Activated CD4-positive, alpha-beta T cell treated with anti-CD3 and anti-CD28 coated beads for 36 hours (primary cell): ENCODE data around the gene ARMH3. TPM values are rescaled to one million over a fixed set of nuclear protein-coding genes. Genes with fewer than 3 reads are reported as not detected.
"Not testable (repeated sequence)": the region's sequence is repeated elsewhere in the genome, so short reads cannot be mapped to it uniquely, and the experiment has no call there.

Source experiments
- ATAC-seq: fragments of 200-7000 bp; cut with Tn5 transposase; one replicate; pipeline ENCODE4 v1.10.0; 2021; ENCODE audit warnings: mild to moderate bottlenecking, moderate library complexity
- CTCF ChIA-PET: fragments of 350-600 bp; sonication (Branson Sonifier 250); formaldehyde crosslinking; loops from one replicate; lab custom pipeline; 2021; ENCODE audit warnings: antibody characterized with exemption; lab: Charles Lee
- POLR2A ChIA-PET: fragments of 350-600 bp; sonication (Branson Sonifier 250); formaldehyde crosslinking; loops from one replicate; lab custom pipeline; 2021; ENCODE audit warnings: antibody characterized with exemption, inconsistent platforms; lab: Charles Lee
- DNase-seq: peaks from one replicate; pipeline ENCODE4 v3.0.0-alpha.2; 2020
- H3K27ac Mint-ChIP-seq: one replicate; pipeline ENCODE4 v1.8.0; 2021; ENCODE audit warnings: mixed read lengths
- H3K27me3 Mint-ChIP-seq: one replicate; pipeline ENCODE4 v1.8.0; 2021; ENCODE audit warnings: mixed read lengths
- H3K36me3 Mint-ChIP-seq: one replicate; pipeline ENCODE4 v1.8.0; 2021; ENCODE audit warnings: low read depth, mixed read lengths
- H3K4me1 Mint-ChIP-seq: one replicate; pipeline ENCODE4 v1.8.0; 2021; ENCODE audit warnings: mixed read lengths
- H3K4me3 Mint-ChIP-seq: one replicate; pipeline ENCODE4 v1.8.0; 2021; ENCODE audit warnings: mild to moderate bottlenecking, moderate library complexity, mixed read lengths
- H3K9me3 Mint-ChIP-seq: one replicate; pipeline ENCODE4 v1.8.0; 2021; ENCODE audit warnings: low read depth, mixed read lengths
- intact Hi-C, 2 experiments: fragments of 100-400 bp; cut with DNase I in 1 of 2; cut with micrococcal nuclease in 1 of 2; formaldehyde crosslinking; loops; one replicate each; pipeline versions ENCODE4 v1.14.2 to v1.15.1; 2022 to 2024; cut with DNase I, micrococcal nuclease
- total RNA-seq, 2 experiments: library from RNA; stranded (reverse); gene quantifications; one replicate each; pipeline ENCODE4 v1.2.3, GENCODE V29; 2021

The ARMH3 gene
- total RNA-seq, 2 experiments from 2014 or later, result 16.0 to 21.0 TPM

DNA sequence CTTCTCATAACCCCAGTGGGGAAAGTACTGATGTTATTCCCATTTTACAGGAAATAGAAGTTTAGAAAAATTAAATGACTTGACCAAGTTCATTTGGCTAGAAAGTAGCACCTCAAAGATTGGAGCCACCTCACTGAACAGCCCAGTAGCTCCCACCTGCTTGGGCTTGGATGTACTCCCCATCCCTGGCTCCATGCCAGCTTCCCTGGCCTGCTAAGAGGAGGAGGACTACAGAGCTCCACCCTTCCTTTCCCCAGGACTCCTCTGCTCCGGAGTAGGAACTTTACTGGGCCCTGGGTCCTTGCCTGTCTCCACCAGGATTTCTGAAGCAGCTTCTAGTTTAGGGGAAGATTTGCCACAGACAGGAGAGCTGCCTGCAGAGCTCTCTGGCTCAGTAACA is 12.2 kb upstream of the ARMH3 start:
- intact Hi-C loops, result loop anchor here in 1 of 2 experiments (5.0 kb wide), 1 partner anchor 376 kb away; no protein-coding TSS in a partner anchor
- ChIA-PET CTCF (interaction anchor here (0.7 to 1.7 kb wide), 7 partner anchors 13 to 233 kb away, joined by 3 to 16 read pairs (median 4); no protein-coding TSS in a partner anchor), POLR2A (interaction anchor here (0.6 to 2.2 kb wide), 4 partner anchors 16 to 227 kb away, joined by 3 to 9 read pairs (median 4); no protein-coding TSS in a partner anchor)
- no peak overlapping the region for H3K4me3 Mint-ChIP-seq
- no peaks in the 10 kb centered on the region for H3K36me3 Mint-ChIP-seq
- DNase-seq, result no peak
- no peak overlapping the region for H3K27ac Mint-ChIP-seq
- H3K27me3 Mint-ChIP-seq, result no peaks in the 10 kb centered on the region
- no peaks in the 10 kb centered on the region for H3K9me3 Mint-ChIP-seq
- no peak for ATAC-seq
- peaks cover 22% of the 10 kb centered on the region for H3K4me1 Mint-ChIP-seq

DNA sequence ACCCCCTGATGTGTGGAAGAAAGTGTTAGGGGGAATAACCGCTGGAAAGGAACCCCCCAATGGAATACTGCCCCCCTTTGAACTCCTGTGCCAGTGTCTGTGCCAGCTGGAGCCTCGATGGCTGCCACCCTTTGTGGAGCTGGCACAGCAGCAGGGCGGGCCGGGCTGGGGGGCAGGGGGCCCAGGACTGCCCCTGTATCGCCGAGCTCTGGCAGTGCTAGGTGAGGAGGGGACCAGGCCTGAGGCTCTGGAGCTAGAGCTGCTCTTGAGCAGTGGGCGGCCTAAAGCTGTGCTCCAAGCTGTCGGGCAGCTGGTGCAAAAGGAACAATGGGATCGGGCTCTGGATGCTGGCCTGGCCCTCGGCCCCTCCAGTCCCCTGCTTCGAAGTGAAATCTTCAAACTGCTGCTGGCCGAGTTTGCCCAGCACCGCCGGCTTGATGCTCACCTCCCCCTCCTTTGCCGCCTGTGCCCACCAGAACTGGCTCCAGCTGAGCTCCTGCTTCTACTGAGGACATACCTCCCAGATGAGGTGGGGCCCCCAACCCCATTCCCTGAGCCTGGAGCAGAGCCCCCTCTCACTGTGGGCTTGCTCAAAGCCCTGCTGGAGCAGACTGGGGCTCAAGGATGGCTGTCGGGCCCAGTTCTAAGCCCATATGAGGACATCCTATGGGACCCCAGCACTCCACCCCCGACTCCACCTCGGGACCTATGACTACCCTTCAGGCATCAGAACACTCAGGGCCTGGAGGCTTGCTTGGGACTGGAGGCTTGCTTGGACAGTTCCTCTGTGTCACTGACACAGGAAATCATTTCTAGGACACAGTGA is 11.3 kb upstream of the ARMH3 start:
- ChIA-PET POLR2A (interaction anchor here (0.6 to 2.2 kb wide), 3 partner anchors 15 to 247 kb away, joined by 3 to 9 read pairs (median 4); no protein-coding TSS in a partner anchor), CTCF (interaction anchor here (0.7 to 2.2 kb wide), 6 partner anchors 9 to 230 kb away, joined by 3 to 16 read pairs (median 4); no protein-coding TSS in a partner anchor)
- H3K4me3 Mint-ChIP-seq, result peak overlapping the region; percentile 26
- H3K27ac Mint-ChIP-seq, result peak overlapping the region; percentile 13
- intact Hi-C loops, result loop anchor here in 1 of 2 experiments (5.0 kb wide), 1 partner anchor 375 kb away; no protein-coding TSS in a partner anchor
- no peaks in the 10 kb centered on the region for H3K36me3 Mint-ChIP-seq
- no peaks in the 10 kb centered on the region for H3K27me3 Mint-ChIP-seq
- H3K9me3 Mint-ChIP-seq, result no peaks in the 10 kb centered on the region
- ATAC-seq (no peak), DNase-seq (no peak)
- H3K4me1 Mint-ChIP-seq, result peaks cover 22% of the 10 kb centered on the region

DNA sequence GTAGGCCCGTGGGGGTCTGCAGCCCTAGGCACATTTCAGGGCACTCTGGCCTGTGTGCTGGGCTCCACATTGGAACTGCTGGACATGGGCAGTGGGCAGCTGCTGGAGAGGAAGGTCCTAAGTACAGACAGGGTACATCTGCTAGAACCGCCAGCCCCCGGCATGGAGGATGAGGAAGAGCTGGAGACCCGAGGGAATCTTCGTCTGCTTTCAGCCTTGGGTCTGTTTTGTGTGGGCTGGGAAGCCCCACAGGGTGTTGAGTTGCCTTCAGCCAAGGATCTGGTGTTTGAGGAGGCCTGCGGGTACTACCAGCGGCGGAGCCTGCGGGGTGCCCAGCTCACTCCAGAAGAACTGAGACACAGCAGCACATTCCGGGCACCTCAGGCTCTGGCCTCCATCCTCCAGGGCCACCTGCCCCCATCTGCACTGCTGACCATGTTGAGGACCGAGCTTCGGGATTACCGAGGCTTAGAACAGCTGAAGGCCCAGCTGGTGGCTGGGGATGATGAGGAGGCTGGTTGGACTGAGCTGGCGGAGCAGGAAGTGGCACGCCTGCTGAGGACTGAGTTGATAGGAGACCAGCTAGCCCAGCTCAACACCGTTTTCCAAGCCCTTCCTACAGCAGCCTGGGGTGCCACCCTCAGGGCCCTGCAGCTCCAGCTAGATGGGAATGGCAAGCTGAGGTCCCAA is 10.6 kb upstream of the ARMH3 start:
- H3K4me3 Mint-ChIP-seq, result peak overlapping the region; percentile 79
- ATAC-seq, result no peak
- peak overlapping the region; percentile 85 for H3K27ac Mint-ChIP-seq
- no peak for DNase-seq
- no peaks in the 10 kb centered on the region for H3K9me3 Mint-ChIP-seq
- ChIA-PET CTCF (interaction anchor here (0.7 to 2.2 kb wide), 4 partner anchors 9 to 226 kb away, joined by 3 to 9 read pairs (median 5); no protein-coding TSS in a partner anchor), POLR2A (interaction anchor here (0.6 to 2.2 kb wide), 2 partner anchors 14 to 246 kb away, joined by 3 to 9 read pairs; no protein-coding TSS in a partner anchor)
- intact Hi-C loops, result loop anchor here in 1 of 2 experiments (5.0 kb wide), 1 partner anchor 374 kb away; no protein-coding TSS in a partner anchor
- no peaks in the 10 kb centered on the region for H3K27me3 Mint-ChIP-seq
- H3K36me3 Mint-ChIP-seq, result no peaks in the 10 kb centered on the region
- peaks cover 22% of the 10 kb centered on the region for H3K4me1 Mint-ChIP-seq

DNA sequence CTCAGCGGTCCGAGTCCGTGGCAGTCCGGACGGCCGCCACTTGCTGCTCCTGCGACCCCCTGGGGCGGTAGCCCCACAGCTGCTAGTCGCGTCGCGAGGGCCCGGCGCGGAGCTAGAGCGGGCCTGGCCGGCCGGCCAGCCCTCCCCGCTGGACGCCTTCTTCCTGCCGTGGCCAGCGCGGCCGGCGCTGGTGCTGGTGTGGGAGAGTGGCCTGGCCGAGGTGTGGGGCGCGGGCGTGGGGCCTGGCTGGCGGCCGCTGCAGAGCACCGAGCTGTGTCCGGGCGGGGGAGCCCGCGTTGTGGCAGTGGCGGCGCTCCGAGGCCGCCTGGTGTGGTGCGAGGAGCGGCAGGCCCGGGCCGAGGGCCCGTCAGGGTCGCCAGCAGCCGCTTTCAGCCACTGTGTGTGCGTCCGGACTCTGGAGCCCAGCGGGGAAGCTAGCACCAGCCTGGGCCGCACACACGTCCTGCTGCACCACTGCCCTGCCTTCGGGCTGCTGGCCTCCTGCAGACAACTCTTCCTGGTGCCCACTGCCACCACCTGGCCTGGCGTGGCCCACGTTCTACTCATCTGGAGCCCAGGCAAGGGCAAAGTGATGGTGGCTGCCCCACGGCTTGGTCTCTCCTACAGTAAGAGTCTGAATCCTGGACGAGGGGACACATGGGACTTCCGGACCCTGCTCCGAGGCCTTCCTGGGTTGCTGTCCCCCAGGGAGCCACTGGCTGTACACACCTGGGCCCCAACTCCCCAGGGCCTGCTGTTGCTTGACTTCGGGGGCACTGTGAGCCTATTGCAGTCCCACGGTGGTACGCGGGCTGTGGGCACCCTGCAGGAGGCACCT is 9.8 kb upstream of the ARMH3 start:
- ATAC-seq, result peak; percentile 14

GRCh38 chr10:102064868-102065560 is 9.0 kb upstream of the ARMH3 start, which contains the start of gene HPS6:
TSS of gene HPS6 (plus strand) at chr10:102065349. CDS start at chr10:102065475, 126 bp downstream.
- Mint-ChIP-seq H3K27ac (peak within 1 kb of the TSS; percentile 88), H3K36me3 (no peaks in the 10 kb centered on the region), H3K9me3 (no peaks in the 10 kb centered on the region), H3K4me1 (peaks cover 22% of the 10 kb centered on the region), H3K4me3 (peak within 1 kb of the TSS; percentile 79), H3K27me3 (no peaks in the 10 kb centered on the region)
- ChIA-PET CTCF (interaction anchor here (0.6 to 1.6 kb wide), 3 partner anchors 10 to 92 kb away, joined by 3 to 6 read pairs (median 3); no protein-coding TSS in a partner anchor), POLR2A (no interaction called here)
- intact Hi-C loops, result loop anchor here (1.0 to 5.0 kb wide), 10 partner anchors 9 to 373 kb away; partner anchors contain the start of genes ARMH3 (in 2 of the 2), OGA (in 2 of the 2), NOLC1 (in 1 of the 2) and NPM3 (in 1 of the 2)
- DNase-seq (peak; percentile 94), ATAC-seq (peak; percentile 99)

More for the DNA sequence above, 9.8 kb upstream of the ARMH3 start:
- Mint-ChIP-seq H3K27me3 (no peaks in the 10 kb centered on the region), H3K4me1 (peaks cover 22% of the 10 kb centered on the region), H3K4me3 (peak overlapping the region; percentile 79), H3K9me3 (no peaks in the 10 kb centered on the region), H3K27ac (peak overlapping the region; percentile 85), H3K36me3 (no peaks in the 10 kb centered on the region)
- CTCF ChIA-PET, result interaction anchor here (0.6 to 2.2 kb wide), 4 partner anchors 11 to 226 kb away, joined by 3 to 9 read pairs (median 4); no protein-coding TSS in a partner anchor
- DNase-seq, result peak; percentile 42
- POLR2A ChIA-PET, result no interaction called here
- intact Hi-C loops, result loop anchor here (1.0 to 5.0 kb wide), 10 partner anchors 9 to 373 kb away; partner anchors contain the start of genes ARMH3 (in 2 of the 2), OGA (in 2 of the 2), NOLC1 (in 1 of the 2) and NPM3 (in 1 of the 2)

- ATAC-seq (no peak), DNase-seq (no peak)
- peak overlapping the region; percentile 88 for H3K27ac Mint-ChIP-seq
- POLR2A ChIA-PET, result no interaction called here
- no peaks in the 10 kb centered on the region for H3K27me3 Mint-ChIP-seq
- CTCF ChIA-PET, result interaction anchor here (0.6 to 1.8 kb wide), 2 partner anchors 8 to 54 kb away, joined by 3 to 9 read pairs; no protein-coding TSS in a partner anchor
- H3K4me3 Mint-ChIP-seq, result peak overlapping the region; percentile 79
- H3K4me1 Mint-ChIP-seq, result peaks cover 21% of the 10 kb centered on the region
- no peaks in the 10 kb centered on the region for H3K9me3 Mint-ChIP-seq
- H3K36me3 Mint-ChIP-seq, result no peaks in the 10 kb centered on the region
- intact Hi-C loops, result loop anchor here (2.0 kb wide), 3 partner anchors 52 to 234 kb away; no protein-coding TSS in a partner anchor
Measured at GRCh38 chr10:102064503-102064867, 8.5 kb upstream of the ARMH3 start.

DNA sequence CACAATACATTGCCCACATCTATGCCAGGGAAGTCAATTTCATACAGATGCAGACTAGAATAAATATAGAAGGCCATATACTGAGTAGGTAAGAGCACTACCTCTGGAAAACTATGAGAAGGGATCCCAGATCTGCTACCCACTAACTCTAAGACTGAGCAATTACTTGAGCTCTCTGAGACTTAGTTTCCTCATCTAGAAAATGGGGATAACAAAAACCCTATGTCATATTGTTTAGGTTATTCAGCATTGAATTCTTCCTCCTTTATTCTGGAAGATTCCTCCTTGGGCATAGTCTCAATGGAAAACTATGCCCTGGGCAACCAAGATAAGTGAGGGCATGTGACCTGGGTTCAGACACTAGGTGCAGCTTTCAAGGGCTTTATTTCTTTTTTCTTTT is 4.0 kb upstream of the ARMH3 start:
- intact Hi-C loops, result no loop called here
- peaks cover 15% of the 10 kb centered on the region for H3K4me1 Mint-ChIP-seq

DNA sequence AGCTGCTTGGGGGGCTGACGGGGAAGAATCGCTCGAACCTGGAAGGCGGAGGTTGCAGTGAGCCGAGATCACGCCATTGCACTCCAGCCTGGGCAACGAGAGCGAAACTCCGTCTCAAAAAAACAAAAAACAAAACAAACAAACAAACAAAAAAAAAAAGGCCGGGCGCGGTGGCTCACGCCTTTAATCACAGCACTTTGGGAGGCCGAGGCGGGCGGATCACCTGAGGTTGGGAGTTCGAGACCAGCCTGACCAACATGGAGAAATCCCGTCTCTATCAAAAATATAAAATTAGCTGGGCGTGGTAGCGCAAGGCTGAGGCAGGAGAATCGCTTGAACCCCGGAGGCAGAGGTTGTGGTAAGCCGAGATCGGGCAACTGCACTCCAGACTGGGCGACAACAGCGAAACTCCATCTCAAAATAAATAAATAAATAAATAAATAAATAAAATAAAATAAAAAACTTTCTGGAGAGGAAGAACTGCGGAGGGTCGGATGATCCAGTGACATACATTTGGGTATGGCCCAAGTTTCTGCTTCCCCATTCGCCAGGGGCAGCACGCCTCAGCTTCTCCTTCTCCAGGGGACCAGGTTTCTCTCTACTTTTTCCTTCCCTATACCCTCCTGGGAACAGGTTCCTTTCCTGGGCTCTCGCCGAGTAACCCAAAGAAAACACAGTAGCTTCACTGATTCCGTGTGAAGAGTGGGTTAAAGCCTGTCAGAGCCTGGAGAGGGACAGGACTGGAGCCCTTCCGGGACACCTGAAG is 909 bp downstream of the ARMH3 start:
- DNase-seq, H3K27me3 Mint-ChIP-seq, intact Hi-C loops, H3K9me3 Mint-ChIP-seq, H3K36me3 Mint-ChIP-seq, ATAC-seq: not testable (repeated sequence)
- H3K27ac Mint-ChIP-seq, result peak overlapping the region; percentile 93
- peak overlapping the region; percentile 95 for H3K4me3 Mint-ChIP-seq
- CTCF ChIA-PET, result interaction anchor here (0.6 to 0.8 kb wide), 5 partner anchors 10 to 272 kb away, joined by 3 to 5 read pairs (median 3); partner anchors contain the start of genes HPS6, NPM3 and OGA
- POLR2A ChIA-PET, result interaction anchor here (0.8 to 1.5 kb wide), 2 partner anchors 34 to 237 kb away, joined by 3 to 4 read pairs; partner anchors contain the start of gene OGA
- peaks cover 41% of the 10 kb centered on the region for H3K4me1 Mint-ChIP-seq

More for the DNA sequence above, 4.0 kb upstream of the ARMH3 start:
- ChIA-PET POLR2A (no interaction called here), CTCF (interaction anchor here (1.0 to 2.4 kb wide), 3 partner anchors 11 to 219 kb away, joined by 3 to 6 read pairs (median 3); no protein-coding TSS in a partner anchor)
- no peak overlapping the region for H3K4me3 Mint-ChIP-seq
- no peak overlapping the region for H3K27ac Mint-ChIP-seq
- no peaks in the 10 kb centered on the region for H3K27me3 Mint-ChIP-seq
- DNase-seq, result no peak
- no peaks in the 10 kb centered on the region for H3K36me3 Mint-ChIP-seq
- H3K9me3 Mint-ChIP-seq, result no peaks in the 10 kb centered on the region
- no peak for ATAC-seq

GRCh38 chr10:102046095-102046494 is 9.9 kb downstream of the ARMH3 start:
- peaks cover 1% of the 10 kb centered on the region for H3K36me3 Mint-ChIP-seq

More at GRCh38 chr10:102046095-102046494, 9.9 kb downstream of the ARMH3 start:
- ChIA-PET POLR2A (no interaction called here), CTCF (interaction anchor here (0.9 kb wide), 1 partner anchor 36 kb away, joined by 3 read pairs; no protein-coding TSS in a partner anchor)
- Mint-ChIP-seq H3K27ac (no peak overlapping the region), H3K27me3 (no peaks in the 10 kb centered on the region), H3K9me3 (no peaks in the 10 kb centered on the region), H3K4me1 (peaks cover 33% of the 10 kb centered on the region), H3K4me3 (no peak overlapping the region)
- intact Hi-C loops, result no loop called here
- DNase-seq (no peak), ATAC-seq (no peak)
